HepG2 (cell line): Measurements from ENCODE around the gene INSIG2. TPM values are rescaled to one million over a fixed set of nuclear protein-coding genes. Genes with fewer than 3 reads are reported as not detected.

Experiments used
- ATAC-seq: fragments of 200-7000 bp; cut with Tn5 transposase; 3 replicates; pipeline ENCODE4 v1.9.1; 2020; ENCODE audit warnings: mild to moderate bottlenecking, moderate library complexity
- BruUV-seq: library from RNA; stranded (reverse); fragments of 400-500 nt; replicated peaks from 2 replicates; lab custom pipeline; 2021; lab: Mats Ljungman, UMichigan
- CTCF ChIA-PET: fragments of 300-600 bp; formaldehyde crosslinking; extraction: SDS; loops from one replicate; lab custom pipeline; 2021; ENCODE audit warnings: low total read pairs, inconsistent platforms, low intra/inter-chr PET ratio; lab: Yijun Ruan, JAX
- POLR2A ChIA-PET: fragments of 350-600 bp; sonication (Branson Sonifier 250); formaldehyde crosslinking; loops from one replicate; lab custom pipeline; 2020; ENCODE audit warnings: antibody characterized with exemption, inconsistent platforms; lab: Yijun Ruan, JAX
- DNase-seq: peaks from one replicate; pipeline ENCODE4 v3.0.0-alpha.2; 2015; ENCODE audit warnings: low spot score
- FAIRE-seq: peaks from 3 replicates; lab custom pipeline; 2011; peaks lifted over from hg19 to GRCh38; lab: Jason Lieb, UNC
- H2AFZ ChIP-seq: one replicate; pipeline ENCODE4 v1.6.1; 2011; ENCODE audit warnings: low read length, inconsistent platforms
- H3K27ac ChIP-seq: fragments of 300-600 bp; 3 replicates; pipeline ENCODE4 v1.8.0; 2011; ENCODE audit warnings: mixed run types, mild to moderate bottlenecking, mixed read lengths, low read length, inconsistent platforms; ENCODE audit not compliant: insufficient read depth; ENCODE audit errors: extremely low read length
- H3K27me3 ChIP-seq, 2 experiments: fragments of 200-600 bp in 1 of 2; 2 replicates in 1 of 2; 3 replicates in 1 of 2; pipeline versions ENCODE4 v1.6.0 to v1.8.0; 2011; ENCODE audit warnings: low read length in 2 of 2, mild to moderate bottlenecking in 2 of 2, moderate library complexity in 2 of 2, inconsistent platforms in 1 of 2; ENCODE audit not compliant: insufficient read depth in 2 of 2, control insufficient read depth in 1 of 2
- H3K36me3 ChIP-seq, 2 experiments: fragments of 200-600 bp in 1 of 2; replicated peaks in 1 of 2; 2 replicates in 1 of 2; 3 replicates in 1 of 2; pipeline versions ENCODE4 v1.5.1 to v1.8.0; 2011; ENCODE audit warnings: low read length in 2 of 2, inconsistent platforms in 1 of 2; ENCODE audit not compliant: insufficient read depth in 2 of 2, control insufficient read depth in 1 of 2
- H3K4me1 ChIP-seq: 2 replicates; pipeline ENCODE4 v1.5.1; 2012; ENCODE audit warnings: low read length, inconsistent platforms; ENCODE audit not compliant: insufficient read depth
- H3K4me2 ChIP-seq: 2 replicates; pipeline ENCODE4 v1.6.0; 2011; ENCODE audit warnings: low read depth, low read length, inconsistent platforms
- H3K4me3 ChIP-seq, 3 experiments: fragments of 200-600 bp in 1 of 3; sonication (generic), shearing (Covaris generic) in 1 of 3; replicated peaks in 1 of 3; 2 replicates each; pipeline ENCODE4 v1.5.1; 2011 to 2016; ENCODE audit warnings: low read length in 3 of 3, inconsistent platforms in 2 of 3, low read depth in 2 of 3, mild to moderate bottlenecking in 2 of 3, control low read depth in 1 of 3, mixed read lengths in 1 of 3; ENCODE audit not compliant: insufficient read depth in 1 of 3
- H3K79me2 ChIP-seq: one replicate; pipeline ENCODE4 v1.6.1; 2011; ENCODE audit warnings: low read length, inconsistent platforms; ENCODE audit not compliant: insufficient read depth
- H3K9ac ChIP-seq: 2 replicates; pipeline ENCODE4 v1.6.0; 2011; ENCODE audit warnings: mild to moderate bottlenecking, low read depth, low read length, inconsistent platforms; ENCODE audit not compliant: insufficient read depth
- H3K9me3 ChIP-seq: 2 replicates; pipeline ENCODE4 v1.5.1; 2012; ENCODE audit warnings: mild to moderate bottlenecking, low read length
- H4K20me1 ChIP-seq: 2 replicates; pipeline ENCODE4 v1.6.0; 2011; ENCODE audit warnings: inconsistent platforms, mild to moderate bottlenecking, low read length, moderate library complexity; ENCODE audit not compliant: insufficient read depth
- ATF7 ChIP-seq, 2 experiments: fragments of 450-650 bp in 1 of 2; sonication (generic) in 1 of 2; formaldehyde crosslinking in 1 of 2; IDR thresholded peaks; 2 replicates each; pipeline versions ENCODE4 v1.4.0 to v1.6.1; 2016 to 2020; ENCODE audit warnings: antibody characterized with exemption in 1 of 2, mild to moderate bottlenecking in 1 of 2, missing genetic modification reagents in 1 of 2
- CREB1 ChIP-seq, 2 experiments: fragments of 450-650 bp in 1 of 2; IDR thresholded peaks; 2 replicates each; pipeline ENCODE4 v1.6.1; 2016 to 2017; ENCODE audit warnings: control low read depth in 1 of 2, mild to moderate bottlenecking in 1 of 2, missing compliant biosample characterization in 1 of 2, missing genetic modification characterization in 1 of 2
- KDM3A ChIP-seq: IDR thresholded peaks from 2 replicates; pipeline ENCODE4 v1.6.1; 2018; ENCODE audit warnings: low read depth, missing compliant biosample characterization
- MAFF ChIP-seq: IDR thresholded peaks from 2 replicates; pipeline ENCODE4 v1.6.1; 2011; ENCODE audit warnings: low read depth, low read length, improper control_type of control experiment
- MAFK ChIP-seq, 2 experiments: IDR thresholded peaks in 1 of 2; conservative IDR thresholded peaks in 1 of 2; 2 replicates each; pipeline ENCODE4 v1.6.1; 2011; ENCODE audit warnings: improper control_type of control experiment in 2 of 2, low read length in 2 of 2
- MAZ ChIP-seq, 2 experiments: sonication (generic) in 1 of 2; formaldehyde crosslinking in 1 of 2; IDR thresholded peaks; 2 replicates each; pipeline versions ENCODE4 v1.5.0 to v1.6.1; 2012 to 2020; ENCODE audit warnings: low read depth in 2 of 2, mild to moderate bottlenecking in 2 of 2, borderline replicate concordance in 1 of 2, improper control_type of control experiment in 1 of 2, low read length in 1 of 2, missing genetic modification reagents in 1 of 2, moderate library complexity in 1 of 2
- ZNF598 ChIP-seq: sonication (generic); formaldehyde crosslinking; IDR thresholded peaks from 2 replicates; pipeline ENCODE4 v1.5.1; 2020; ENCODE audit warnings: mild to moderate bottlenecking, missing genetic modification reagents, borderline replicate concordance
- WGBS: methylation state at CpG from one replicate; pipeline ENCODE4 v1.1.6; 2017; ENCODE audit warnings: low lambda C conversion rate; 5-methylcytosine and 5-hydroxymethylcytosine counted together
- in situ Hi-C: cut with HindIII; loops from 2 replicates; pipeline ENCODE4 v1.10.0; 2017; ENCODE audit warnings: low pct_unique_long_range_greater_than_20kb; ENCODE audit not compliant: extremely low pct_ligation_motif_present
- intact Hi-C: fragments of 100-400 bp; cut with micrococcal nuclease; formaldehyde crosslinking; loops from one replicate; pipeline ENCODE4 v1.10.0; 2022; ENCODE audit not compliant: unreplicated experiment
- polyA plus RNA-seq, 8 experiments: library from polyadenylated mRNA; depleted of rRNA in 3 of 8; stranded (reverse) in 7 of 8; unstranded in 1 of 8; fragments of >200 nt; fragmentation: Illumina TruSeq in 4 of 8; extraction: Trizol in 4 of 8; gene quantifications; 2 replicates each; pipeline versions ENCODE4 v1.2.1 to v1.2.3, GENCODE V29; 2011 to 2016; ENCODE audit warnings: low read depth in 4 of 8, missing spikeins in 1 of 8, mixed read lengths in 1 of 8; ENCODE audit not compliant: insufficient read depth in 1 of 8
- total RNA-seq, 5 experiments: library from RNA; depleted of rRNA; stranded (reverse); fragments of >200 nt; fragmentation: Illumina TruSeq; extraction: Trizol; gene quantifications; 2 replicates each; pipeline ENCODE4 v1.2.3, GENCODE V29; 2016; ENCODE audit warnings: low read depth in 1 of 5

Gene INSIG2
- total and polyA plus RNA-seq, 2 of the 13 experiments (the other 11 are each of a cell fraction or from before 2014, with no cell fraction given), result 73.5 to 481 TPM

GRCh38 chr2:118044103-118044716 lies 44.1 kb upstream of the INSIG2 start:
- Histone ChIP-seq H3K27ac (no peak overlapping the region), H2AFZ (no peak overlapping the region), H3K4me3 (no peak overlapping the region), H4K20me1 (no peaks in the 10 kb centered on the region), H3K9ac (no peak overlapping the region), H3K36me3 (no peaks in the 10 kb centered on the region), H3K4me2 (no peak overlapping the region), H3K79me2 (no peaks in the 10 kb centered on the region), H3K27me3 (0 out of 5 replicates have a peak, but pooled peaks cover 0 to 19% of the 10 kb centered on the region in 2 experiments), H3K9me3 (no peaks in the 10 kb centered on the region), H3K4me1 (peaks cover 18% of the 10 kb centered on the region; the same call in 1 of the 2 replicates)
- 21% methylated on average over 6 of the region's 6 CpGs for WGBS
- ATAC-seq (peak; percentile 59; the same call in 2 of the 3 replicates), FAIRE-seq (no peak), DNase-seq (no peak)
- BruUV-seq, result no TSS peak
- TF ChIP-seq ZNF598 (CRISPR knock-in tag) (no peak), ATF7 (IDR thresholded peaks at IDR 0.05) (peak; percentile 59; the same call in 1 of the 2 replicates), ATF7 (CRISPR knock-in tag; IDR thresholded peaks at IDR 0.05) (no peak), MAFK (conservative IDR thresholded peaks at IDR 0.05 in 1 of 2, IDR thresholded peaks at IDR 0.05 in 1 of 2; ENCODE audit: low read length in 2 of 2) (peak; percentile 74 to 86), CREB1 (IDR thresholded peaks at IDR 0.05) (peak; percentile 67), CREB1 (CRISPR knock-in tag; IDR thresholded peaks at IDR 0.05) (no peak), MAFF (peak; percentile 87)
- POLR2A ChIA-PET, result no interaction called here
- intact Hi-C loops (no loop called here), in situ Hi-C loops (loop anchor here (10.0 kb wide), 1 partner anchor 811 kb away; no protein-coding TSS in a partner anchor)
- CTCF ChIA-PET, result no interaction called here

- intact Hi-C loops, result loop anchor here (5.0 kb wide), 3 partner anchors 142 to 817 kb away; no protein-coding TSS in a partner anchor
- H3K27me3 ChIP-seq, result 0 out of 5 replicates have a peak, but pooled peaks cover 0 to 13% of the 10 kb centered on the region in 2 experiments
- H2AFZ ChIP-seq, result no peak overlapping the region
- no peak overlapping the region for H3K4me3 ChIP-seq
- FAIRE-seq (no peak), ATAC-seq (no peak), DNase-seq (no peak)
- TF ChIP-seq KDM3A (CRISPR knock-in tag), result no peak
- TF ChIP-seq MAZ (IDR thresholded peaks at IDR 0.05; ENCODE audit: borderline replicate concordance, low read depth, low read length), result no peak
- no peak for TF ChIP-seq MAZ (CRISPR knock-in tag; IDR thresholded peaks at IDR 0.05; ENCODE audit: low read depth)
- no peak overlapping the region for H3K4me2 ChIP-seq
- CTCF ChIA-PET, result no interaction called here
- no peaks in the 10 kb centered on the region for H3K36me3 ChIP-seq
- in situ Hi-C loops, result loop anchor here (10.0 kb wide), 1 partner anchor 810 kb away; no protein-coding TSS in a partner anchor
- no peak overlapping the region for H3K9ac ChIP-seq
- H3K27ac ChIP-seq, result no peak overlapping the region
- peaks cover 18% of the 10 kb centered on the region; the same call in 1 of the 2 replicates for H3K4me1 ChIP-seq
- H3K9me3 ChIP-seq, result no peaks in the 10 kb centered on the region
- WGBS, result 32% methylated on average over 2 of the region's 2 CpGs
- POLR2A ChIA-PET, result no interaction called here
- no peaks in the 10 kb centered on the region for H4K20me1 ChIP-seq
- no peaks in the 10 kb centered on the region for H3K79me2 ChIP-seq
- no TSS peak for BruUV-seq
Observed at GRCh38 chr2:118044854-118045253, 43.4 kb upstream of the INSIG2 start.
